Right renal pelvis (tissue), 4 donors: Measurements from ENCODE around the gene ARL15. TPM values are rescaled to one million over a fixed set of nuclear protein-coding genes. Genes with fewer than 3 reads are reported as not detected.

Experiments
- DNase-seq, 4 donors: peaks; one replicate each; pipeline ENCODE4 v3.0.0-alpha.2; 2013; ENCODE audit warnings: low read depth in 4 of 4, low spot score in 3 of 4, missing footprints in 1 of 4
- polyA plus RNA-seq, 4 donors: library from polyadenylated mRNA; unstranded; fragments of 120-200 nt; gene quantifications; one replicate each; pipeline ENCODE4 v1.2.1, GENCODE V29; 2013; ENCODE audit not compliant: insufficient read length in 4 of 4

The ARL15 gene
- polyA plus RNA-seq, 4 donors, result 28.3 to 38.5 (median 36.5) TPM

DNA sequence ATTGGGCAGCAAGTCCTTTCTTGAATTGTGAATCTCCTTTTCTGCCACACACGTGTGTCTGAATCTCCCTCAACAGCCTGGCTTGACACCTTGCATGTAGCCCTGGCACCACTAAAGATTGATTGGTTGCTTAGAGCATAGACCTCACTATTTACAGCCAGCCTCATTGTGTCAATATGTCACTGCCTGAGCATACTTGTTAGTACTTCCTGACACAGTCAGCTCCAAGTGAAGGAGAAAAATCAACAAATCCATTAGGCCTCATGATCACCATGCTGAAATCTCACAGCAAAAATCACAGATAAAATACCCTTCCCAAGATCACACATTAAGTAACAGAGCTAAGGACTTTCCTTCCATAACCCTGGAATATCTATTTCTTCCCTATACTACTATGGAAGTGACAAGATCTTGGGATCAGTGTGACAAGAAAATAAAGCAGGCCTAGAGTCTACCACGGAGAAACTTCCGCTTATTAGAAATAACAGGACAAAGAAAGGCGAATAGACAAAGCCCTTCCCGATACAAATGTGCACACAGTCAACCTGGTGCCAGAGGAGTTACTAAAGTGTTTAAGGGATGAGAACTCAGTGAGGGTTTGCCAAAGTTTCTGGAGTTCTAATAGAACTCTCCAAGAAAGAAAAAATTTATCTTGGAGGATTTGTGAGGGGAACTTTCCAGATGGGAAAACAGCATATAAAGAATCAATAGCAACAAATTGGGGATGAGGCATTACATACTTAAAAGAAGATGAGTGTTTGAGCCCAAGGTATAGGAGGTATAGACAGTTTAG, 5.6 kb upstream of the ARL15 start:
- DNase-seq, result no peak

DNA sequence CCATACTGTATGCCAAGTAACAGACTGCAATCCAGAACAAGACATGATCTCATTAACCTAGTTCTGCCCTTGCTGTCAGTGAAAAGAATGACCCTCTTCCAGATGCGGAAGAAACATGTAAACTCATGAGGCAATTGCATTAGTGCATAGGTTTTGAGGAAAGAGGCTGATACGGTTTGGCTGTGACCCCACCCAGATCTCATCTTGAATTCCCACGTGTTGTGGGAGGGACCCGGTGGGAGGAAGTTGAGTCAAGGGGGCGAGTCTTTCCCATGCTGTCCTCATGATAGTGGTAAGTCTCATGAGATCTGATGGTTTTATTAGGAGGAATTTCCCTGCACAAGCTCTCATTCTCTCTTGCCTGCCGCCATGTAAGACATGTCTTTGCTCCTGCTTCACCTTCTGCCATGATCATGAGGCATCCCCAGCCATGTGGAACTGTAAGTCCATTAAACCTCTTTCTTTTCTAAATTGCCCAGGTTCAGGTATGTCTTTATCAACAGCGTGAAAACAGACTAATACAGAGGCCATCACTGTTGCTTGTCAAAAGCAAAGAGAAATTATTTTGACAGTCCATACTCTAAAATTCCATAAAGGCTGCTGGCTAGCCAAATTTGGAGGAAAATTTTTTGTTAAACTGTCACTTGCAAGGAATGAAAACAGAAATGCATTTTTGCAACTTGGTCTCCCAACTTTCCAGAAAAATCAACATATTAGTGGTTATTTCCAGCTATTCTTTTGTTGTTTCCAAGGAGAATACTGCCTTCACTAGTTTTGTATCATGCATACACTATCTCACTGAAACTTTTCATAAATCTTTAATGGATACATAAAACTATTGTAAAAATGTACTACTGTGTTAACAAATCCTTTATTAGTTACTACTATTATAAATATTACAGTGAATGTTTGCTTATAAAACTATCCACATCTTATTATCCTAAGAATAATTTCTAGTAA, 3.2 kb upstream of the ARL15 start:
- DNase-seq, result no peak

DNA sequence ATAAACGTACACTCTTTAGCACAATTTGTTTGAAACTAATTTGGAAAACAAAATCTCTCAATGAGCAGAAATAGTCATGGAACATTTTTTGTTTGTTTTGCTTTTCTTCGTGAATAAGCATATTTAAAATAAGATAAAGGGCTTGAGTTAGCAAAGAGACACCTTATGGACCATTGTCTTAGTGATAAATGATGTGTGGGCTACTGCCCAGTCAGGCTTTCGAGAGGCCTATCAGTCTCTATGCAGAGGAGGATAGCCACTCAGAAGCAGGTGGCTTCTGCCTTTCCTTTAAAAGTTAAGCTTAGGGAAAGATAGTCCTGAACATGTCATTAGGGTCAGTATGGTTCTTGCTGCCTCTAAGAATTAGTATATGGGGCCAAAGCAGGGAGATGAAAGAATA, 2.1 kb upstream of the ARL15 start:
- no peak for DNase-seq

DNA sequence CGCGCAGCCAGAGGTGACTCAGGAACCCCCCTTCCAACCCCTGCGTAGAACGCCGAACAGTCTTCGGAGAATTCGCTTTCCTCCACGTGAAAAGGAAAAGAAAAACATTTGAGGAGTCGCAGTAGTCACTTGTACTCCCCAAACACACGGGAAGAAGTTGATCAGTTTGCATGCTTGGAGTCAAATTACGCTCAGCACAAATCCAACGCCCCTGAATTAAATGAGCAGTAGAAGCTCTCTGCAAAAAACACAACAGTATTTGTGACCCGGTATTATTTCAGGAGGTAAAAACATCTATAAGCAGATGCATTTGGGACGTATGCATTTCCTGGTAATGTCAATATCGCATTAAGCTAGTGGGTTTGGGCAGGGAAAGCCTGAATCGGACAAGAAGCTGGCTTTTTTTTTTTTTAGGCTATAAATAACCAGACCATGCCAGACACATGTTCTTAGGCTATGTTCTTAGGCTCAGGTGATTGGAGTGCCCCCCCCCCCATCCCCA, 854 bp upstream of the ARL15 start:
- peak in 1 of 4 donors; percentile 35 for DNase-seq

DNA sequence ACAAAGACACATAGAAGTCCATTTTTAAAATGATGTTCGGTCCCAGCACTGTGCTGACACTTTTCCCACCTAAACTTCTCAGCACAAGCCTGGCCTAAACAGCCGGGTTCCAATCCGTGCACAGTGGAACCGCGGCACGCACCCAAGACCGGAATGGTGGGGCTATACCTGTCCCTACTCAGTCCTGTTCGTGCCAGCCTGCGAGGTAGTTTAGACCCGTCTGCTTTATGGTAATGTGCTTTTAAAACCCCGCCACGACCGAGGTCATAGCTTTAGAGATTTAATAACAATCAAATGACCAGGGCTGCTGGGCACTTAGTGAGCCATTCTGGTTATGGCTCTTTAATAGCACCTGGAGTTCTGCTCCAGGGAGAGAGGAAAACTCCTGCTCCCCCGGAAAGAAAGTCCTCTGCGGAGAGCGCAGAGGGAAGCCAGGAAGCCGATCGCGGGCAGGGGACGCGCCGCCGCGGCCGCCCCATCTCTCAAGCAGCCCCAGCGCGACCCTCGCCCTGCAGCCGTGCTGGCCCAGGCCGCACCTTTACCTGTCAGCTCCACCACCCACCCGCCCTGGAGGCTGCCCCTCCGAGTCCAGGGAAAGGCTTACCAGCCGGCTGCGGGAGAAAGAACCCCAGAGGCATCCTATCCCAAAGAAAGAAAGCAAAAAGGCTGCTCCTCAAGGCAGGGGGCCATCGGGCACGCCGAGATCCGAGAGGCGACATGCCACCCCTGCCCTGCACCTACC, 511 bp downstream of the ARL15 start:
- no peak for DNase-seq

DNA sequence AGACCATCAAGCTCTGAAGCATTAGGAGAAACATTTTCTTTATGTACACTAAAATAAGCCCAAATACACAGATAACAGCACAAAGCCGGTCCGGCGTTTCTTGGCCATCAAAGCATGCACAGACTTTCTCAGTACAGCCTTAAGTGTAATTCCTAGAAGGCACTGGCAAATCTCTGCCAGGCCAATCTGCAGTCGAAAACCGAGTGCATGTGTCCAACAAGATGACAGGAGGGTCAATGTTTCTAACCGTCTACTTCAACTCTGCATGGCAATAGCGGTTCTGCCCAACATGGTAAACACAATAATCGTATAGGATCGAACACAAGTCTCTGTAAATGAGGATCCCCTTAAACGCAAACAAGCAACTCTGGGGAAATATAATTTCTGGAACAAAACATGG, 1.1 kb downstream of the ARL15 start:
- no peak for DNase-seq

DNA sequence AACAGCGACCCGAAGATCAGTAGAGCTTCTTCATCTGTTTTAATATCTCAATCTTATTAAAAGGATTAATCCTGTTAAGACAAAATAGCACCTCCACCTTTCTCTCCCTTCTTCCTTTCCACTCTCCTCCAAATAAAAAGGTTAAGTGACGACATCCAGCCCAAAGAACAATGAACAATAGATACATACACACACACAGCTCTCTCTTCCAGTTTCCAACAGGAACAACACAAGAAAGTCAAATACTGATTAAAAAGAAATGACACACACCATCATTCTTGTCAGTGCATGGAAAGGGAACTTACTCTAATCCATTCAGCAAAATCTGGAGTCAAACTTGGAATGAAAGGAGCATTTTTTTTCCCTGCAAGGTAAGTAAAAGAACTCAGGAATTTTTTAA, 2.8 kb downstream of the ARL15 start:
- no peak for DNase-seq

DNA sequence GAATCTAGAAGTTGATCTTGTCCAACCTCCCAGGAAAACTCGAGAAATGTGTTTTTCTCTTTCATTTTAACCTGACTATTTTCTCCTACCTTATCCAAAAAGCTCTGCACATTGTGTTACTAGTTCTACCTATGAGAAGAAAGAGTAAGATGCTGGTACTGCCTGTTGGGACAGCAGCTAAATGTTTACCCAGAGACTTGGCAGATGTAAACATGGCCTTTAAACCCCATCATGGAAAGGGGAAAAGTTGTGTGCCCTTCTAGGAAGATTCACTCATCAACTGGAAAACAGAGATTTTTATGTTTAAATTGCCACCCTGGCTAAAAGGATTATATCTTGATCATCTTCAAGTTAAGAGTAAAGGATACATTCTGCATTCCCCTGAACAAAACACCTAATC, 3.5 kb downstream of the ARL15 start:
- DNase-seq, result no peak

DNA sequence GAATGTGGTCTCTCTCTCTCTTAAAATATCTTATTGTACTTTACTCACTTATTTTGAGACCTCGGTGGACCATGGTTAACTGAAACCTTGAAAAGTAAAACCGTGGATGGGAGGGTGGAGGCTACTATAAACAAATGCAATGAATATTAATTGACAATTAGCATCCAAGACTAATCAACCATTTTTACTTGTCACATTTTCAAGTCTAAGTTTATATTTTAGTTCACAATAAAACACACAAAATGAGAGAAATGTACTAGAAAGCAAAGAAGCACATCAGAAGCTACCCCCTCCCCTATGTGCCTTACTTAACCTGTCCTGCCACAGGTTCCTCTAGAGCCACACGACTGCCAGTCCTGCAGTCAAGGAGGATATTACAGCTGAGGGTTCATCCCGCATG, 4.6 kb downstream of the ARL15 start:
- DNase-seq, result no peak

DNA sequence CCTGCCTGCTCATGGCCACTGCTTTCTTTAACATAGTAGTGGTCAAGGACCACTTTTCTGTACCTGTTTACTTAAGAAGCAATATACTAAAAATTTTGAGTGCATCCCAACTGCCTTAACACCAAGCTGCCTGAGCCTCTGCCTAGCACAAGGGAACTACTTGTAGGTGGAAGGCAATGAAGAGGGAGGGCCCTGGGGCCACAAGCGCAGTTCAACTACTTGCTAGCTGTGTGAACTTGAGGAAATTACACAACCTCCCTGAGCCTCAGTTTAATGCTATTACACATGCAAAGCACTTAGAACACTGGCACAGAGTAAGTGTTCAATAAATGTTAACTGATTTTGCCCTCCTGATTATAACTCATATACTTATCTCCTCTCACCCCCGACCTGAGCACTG, 6.3 kb downstream of the ARL15 start:
- DNase-seq, result no peak

DNA sequence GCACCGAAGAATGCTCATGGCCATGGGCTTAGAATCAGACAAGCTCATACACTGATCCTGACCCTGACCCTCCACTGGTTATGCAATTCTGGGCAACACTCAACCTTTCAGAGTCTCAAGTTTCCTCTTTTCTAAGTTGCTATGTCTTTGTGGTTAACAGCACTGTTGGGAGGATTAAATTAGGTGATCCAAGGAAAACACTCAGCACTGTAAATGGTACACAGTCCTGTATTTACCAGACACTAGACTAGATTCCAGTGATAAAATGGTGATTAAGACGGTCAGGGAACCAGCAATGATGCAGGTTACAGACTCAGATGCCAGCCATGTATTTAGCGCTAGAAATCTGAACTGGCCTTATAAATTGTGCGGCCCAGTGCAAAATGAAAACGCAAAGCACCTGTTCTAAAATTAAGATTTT, 8.1 kb downstream of the ARL15 start:
- DNase-seq, result no peak

DNA sequence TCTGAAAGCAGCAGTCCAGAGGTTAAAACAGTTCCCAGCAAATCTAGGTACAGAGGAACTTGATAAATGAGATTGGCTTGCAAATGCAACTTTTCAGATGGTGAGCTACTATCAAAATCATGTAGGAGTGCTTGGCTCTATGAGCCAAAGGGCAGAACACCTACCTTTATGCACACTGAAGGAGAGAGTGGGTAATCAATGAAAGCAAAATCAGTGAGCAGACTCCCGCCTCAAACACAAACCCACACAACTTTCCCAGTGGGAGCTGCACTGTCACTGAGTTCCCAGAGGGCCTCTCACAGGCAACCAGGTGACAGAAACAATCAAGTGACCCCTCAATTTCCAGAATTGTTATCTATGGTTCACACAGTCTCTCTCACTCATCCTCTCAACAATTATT, 8.5 kb downstream of the ARL15 start:
- no peak for DNase-seq

DNA sequence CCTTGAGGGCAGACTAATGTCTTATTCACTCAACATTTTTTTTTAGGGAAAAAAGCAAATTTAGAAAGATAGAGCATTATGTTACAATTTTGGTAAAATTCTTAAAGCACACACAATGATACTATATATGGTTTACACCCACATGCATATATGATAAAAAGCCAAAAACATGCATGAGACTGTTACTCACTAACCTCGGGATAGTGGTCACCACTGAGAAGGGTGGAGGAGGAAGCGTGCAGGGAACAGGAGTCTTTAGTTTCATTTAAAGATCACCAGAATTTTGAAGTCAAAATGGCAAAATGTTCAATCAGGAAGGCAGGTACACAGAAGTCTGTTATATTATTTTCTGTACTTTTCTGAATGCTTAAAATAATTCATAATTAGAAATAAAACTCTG, 9.2 kb downstream of the ARL15 start:
- no peak for DNase-seq

DNA sequence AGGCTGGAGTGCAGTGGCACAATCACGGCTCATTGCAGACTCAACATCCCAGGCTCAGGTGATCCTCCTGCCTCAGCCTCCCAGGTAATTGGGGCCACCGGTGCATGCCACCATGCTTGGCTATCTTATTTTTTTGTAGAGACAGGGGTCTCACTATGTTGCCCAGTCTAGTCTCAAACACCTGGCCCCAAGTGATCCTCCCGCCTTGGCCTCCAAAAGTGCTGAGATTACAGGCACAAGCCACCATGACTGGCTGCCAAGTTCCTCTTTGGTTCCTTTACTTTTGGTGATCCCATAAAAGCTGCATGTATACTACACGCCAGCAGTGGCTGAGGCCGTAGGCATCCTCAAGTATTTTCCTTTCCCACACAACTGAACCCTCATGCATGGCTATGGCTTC, 11.4 kb downstream of the ARL15 start:
- no peak for DNase-seq

DNA sequence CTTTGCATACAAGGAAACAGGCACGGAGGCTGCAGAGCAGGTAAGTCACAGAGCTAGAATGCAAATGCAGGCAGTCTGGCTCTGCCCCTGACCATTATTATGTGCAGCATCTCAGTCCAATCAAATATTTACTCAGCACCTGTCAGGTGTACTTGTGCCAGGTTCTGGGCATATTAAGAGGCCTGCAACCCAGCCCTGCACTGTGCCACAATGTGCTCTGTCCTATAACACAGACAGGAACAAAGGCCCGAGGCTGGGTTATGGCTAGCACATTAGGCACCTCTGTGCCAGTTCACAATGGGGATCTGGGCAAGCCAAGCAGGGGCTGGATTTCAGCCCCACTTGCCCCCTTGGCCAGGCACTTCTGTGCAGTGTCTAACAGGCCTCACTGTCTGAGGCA, 14.0 kb downstream of the ARL15 start:
- DNase-seq, result no peak

DNA sequence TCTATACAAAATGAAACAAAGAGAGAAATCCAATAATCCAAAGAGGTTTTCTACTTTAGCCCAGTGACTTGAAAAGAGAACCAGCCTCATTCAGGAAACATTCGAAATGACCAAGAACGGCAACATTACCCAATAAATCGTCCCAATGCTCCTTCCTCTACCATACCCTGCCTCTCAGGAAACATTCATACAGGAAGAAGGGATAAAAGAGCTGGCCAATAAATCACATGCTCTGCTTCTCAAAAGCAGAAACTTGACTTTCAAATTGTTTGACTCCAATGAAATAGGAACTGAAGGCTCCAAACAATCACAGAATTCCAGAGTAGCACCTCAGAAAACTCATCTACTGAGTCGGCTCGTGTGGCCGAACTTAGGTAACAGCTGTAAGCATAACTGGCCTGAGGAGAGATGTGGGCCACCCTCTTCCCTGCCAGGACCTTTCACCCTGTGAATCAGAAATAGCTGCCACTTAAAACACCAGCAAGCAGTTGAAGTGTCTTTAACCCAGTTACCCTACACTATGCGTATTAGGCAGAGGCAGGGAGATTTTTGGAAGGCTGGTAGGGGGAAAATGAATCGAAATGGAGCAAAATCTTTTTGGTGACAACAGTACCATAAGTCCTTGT, 14.6 kb downstream of the ARL15 start:
- DNase-seq, result no peak

DNA sequence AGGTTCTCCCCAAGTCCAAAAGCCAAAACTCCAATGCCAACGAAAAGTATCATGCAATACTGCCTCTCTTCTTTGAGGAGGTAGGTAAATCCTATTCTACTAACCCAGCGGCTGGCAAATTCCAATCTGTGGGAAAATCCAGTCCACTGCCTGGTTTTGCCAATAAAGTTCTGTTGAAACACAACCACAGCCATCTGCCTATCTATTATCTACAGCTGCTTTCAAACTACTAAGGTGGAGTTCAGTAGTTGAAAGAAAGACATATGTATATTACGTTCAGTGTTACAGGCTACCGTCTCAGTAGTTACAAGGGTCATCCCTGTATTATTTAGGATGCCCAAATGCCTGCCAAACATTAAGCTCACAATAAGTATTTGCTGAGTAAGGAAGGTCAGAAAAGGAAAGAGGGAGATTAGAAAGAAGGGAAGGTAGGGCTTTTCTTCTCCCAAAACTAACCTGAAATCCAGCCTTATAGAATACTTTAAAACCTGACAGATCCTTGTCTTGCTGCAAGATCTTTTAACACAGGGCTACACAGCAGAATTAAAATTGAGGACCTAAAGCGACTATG, 16.2 kb downstream of the ARL15 start:
- no peak for DNase-seq

DNA sequence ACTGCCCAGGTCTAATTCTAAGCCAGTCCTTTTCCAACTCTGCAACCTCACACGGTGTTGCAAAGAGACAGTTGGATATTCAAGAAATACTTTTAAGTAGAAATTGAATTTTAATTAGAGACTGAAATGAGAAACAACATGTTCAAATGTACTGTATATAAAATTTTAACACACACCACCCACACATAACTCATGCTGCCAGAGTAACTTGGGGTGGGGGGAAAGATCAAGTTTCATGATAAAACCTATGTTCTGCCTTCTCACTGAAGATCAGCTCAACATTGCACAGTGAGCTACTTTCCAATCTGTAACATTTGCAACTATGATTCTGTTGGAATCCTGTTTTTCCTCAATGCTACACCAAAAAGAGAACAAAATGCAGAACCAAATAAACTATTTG, 17.5 kb downstream of the ARL15 start:
- DNase-seq, result no peak

DNA sequence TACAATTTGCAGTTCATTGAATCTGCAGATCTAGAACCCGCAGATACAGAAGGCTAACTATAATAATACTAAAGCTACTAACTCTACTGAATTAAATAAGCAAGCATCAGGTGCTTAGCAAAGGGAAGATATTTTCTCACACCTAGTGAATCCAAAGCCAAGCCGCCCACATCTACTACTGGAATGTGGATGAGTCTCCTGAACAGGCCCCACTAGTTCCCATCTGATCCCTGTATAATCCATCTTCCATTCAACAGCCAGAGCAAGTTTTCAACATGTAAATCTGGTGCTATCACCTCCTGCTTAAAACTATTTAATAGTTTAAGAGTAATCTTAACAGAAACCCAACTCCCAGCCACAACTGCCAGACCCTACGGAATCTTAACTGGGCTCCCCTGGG, 18.9 kb downstream of the ARL15 start:
- no peak for DNase-seq

DNA sequence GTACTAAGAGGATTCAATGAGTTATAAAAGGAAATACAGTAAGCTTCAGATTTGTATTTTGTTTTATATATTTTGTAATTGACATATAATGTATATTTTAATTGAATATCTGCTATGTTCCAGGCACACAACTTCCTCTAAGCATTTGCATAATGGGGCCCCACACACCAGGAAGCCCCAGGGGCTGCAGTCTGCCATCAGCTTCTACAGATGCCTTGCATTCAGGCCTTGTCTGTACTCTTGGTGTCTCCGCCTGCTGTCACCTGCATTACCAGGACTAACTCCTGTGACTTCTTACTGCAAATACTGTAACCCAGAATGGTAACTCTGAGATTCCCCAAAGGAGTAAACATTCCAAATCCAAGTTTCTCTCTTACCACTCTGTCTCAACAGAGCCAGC, 20.6 kb downstream of the ARL15 start:
- no peak for DNase-seq
